Kidney (tissue), 14 donors: ENCODE data around the gene NR3C1. TPM values are rescaled to one million over a fixed set of nuclear protein-coding genes. Genes with fewer than 3 reads are reported as not detected.
A peak's percentile ranks its signal among the peaks of the same experiment; 100 is the strongest.

Source experiments
- DNase-seq, 5 donors: peaks; one replicate each; pipeline ENCODE4 v3.0.0-alpha.2; 2013 to 2020
- FAIRE-seq: peaks from 2 replicates; lab custom pipeline; 2012; peaks lifted over from hg19 to GRCh38; lab: Jason Lieb, UNC
- H3K27ac ChIP-seq, 2 donors: one replicate each; pipeline ENCODE4 v1.7.0; 2013; ENCODE audit warnings: low read depth in 2 of 2, low read length in 2 of 2, inconsistent platforms in 1 of 2
- H3K27me3 ChIP-seq: one replicate; pipeline ENCODE4 v1.7.1; 2013; ENCODE audit warnings: low read length, inconsistent platforms; ENCODE audit not compliant: control insufficient read depth, insufficient read depth
- H3K36me3 ChIP-seq, 3 donors: one replicate each; pipeline versions ENCODE4 v1.7.0 to v1.7.1; 2013; ENCODE audit warnings: low read length in 3 of 3, control low read depth in 1 of 3, inconsistent platforms in 1 of 3; ENCODE audit not compliant: insufficient read depth in 3 of 3, control insufficient read depth in 2 of 3
- H3K4me1 ChIP-seq, 3 donors: one replicate each; pipeline versions ENCODE4 v1.7.0 to v1.7.1; 2013; ENCODE audit warnings: low read length in 3 of 3, inconsistent platforms in 1 of 3, low read depth in 1 of 3; ENCODE audit not compliant: control insufficient read depth in 2 of 3, insufficient read depth in 2 of 3
- H3K4me3 ChIP-seq, 3 donors: one replicate each; pipeline versions ENCODE4 v1.7.0 to v1.8.1; 2013; ENCODE audit warnings: low read length in 3 of 3, control low read depth in 1 of 3, inconsistent platforms in 1 of 3
- H3K9ac ChIP-seq, 3 donors: one replicate each; pipeline versions ENCODE4 v1.7.0 to v1.7.1; 2013; ENCODE audit warnings: low read length in 3 of 3, control low read depth in 1 of 3, inconsistent platforms in 1 of 3
- H3K9me3 ChIP-seq, 3 donors: one replicate each; pipeline versions ENCODE4 v1.7.0 to v1.7.1; 2013; ENCODE audit warnings: low read length in 3 of 3, control low read depth in 1 of 3, inconsistent platforms in 1 of 3; ENCODE audit not compliant: control insufficient read depth in 2 of 3, insufficient read depth in 1 of 3
- intact Hi-C: fragments of 100-400 bp; cut with DNase I; formaldehyde crosslinking; loops from one replicate; pipeline ENCODE4 v1.11.1; 2022
- polyA plus RNA-seq: library from polyadenylated mRNA; stranded (reverse); fragments of 350-450 nt; fragmentation: Illumina TruSeq; extraction: RNeasy Lipid Tissue Mini Kit (QIAGEN cat#74804); gene quantifications from one replicate; pipeline ENCODE4 v1.2.3, GENCODE V29; 2014; ENCODE audit warnings: low read depth, low replicate concordance; ENCODE audit not compliant: insufficient read depth
- total RNA-seq: library from RNA; stranded (reverse); fragmentation: NEBNext Ultra II Directional; extraction: Animal tissue kit (Norgen Biotek cat#: 25700); gene quantifications from one replicate; pipeline ENCODE4 v1.2.1, GENCODE V29; 2021
- TF ChIP-seq, protein P1 (sequence below): IDR thresholded peaks from 3 replicates; pipeline ENCODE4 v1.5.1; 2012; ENCODE audit warnings: mild to moderate bottlenecking, moderate library complexity, borderline replicate concordance; ENCODE audit not compliant: insufficient read depth; ENCODE audit errors: extremely low read depth
- donor health status: control.
- donor health status: control.
- donor health status: control.
- donor health status: control.
- donor health status: control.
- donor health status: DM: yes; HTN: yes; CAD: no.
- donor health status: Normal renal cell carcinoma (clear cell type).

Gene NR3C1
- total and polyA plus RNA-seq, 2 donors from 2014 or later: 23.4 to 69.0 TPM

- no peak overlapping the region for H3K27ac ChIP-seq
- intact Hi-C loops: no loop called here
- H3K9ac ChIP-seq: no peak overlapping the region
- H3K9me3 ChIP-seq: no peaks in the 10 kb centered on the region
- no peaks in the 10 kb centered on the region for H3K4me1 ChIP-seq
- no peaks in the 10 kb centered on the region for H3K27me3 ChIP-seq
- DNase-seq (peak in 1 of 5 donors; percentile 37), FAIRE-seq (no peak)
- TF ChIP-seq, protein P1, sequence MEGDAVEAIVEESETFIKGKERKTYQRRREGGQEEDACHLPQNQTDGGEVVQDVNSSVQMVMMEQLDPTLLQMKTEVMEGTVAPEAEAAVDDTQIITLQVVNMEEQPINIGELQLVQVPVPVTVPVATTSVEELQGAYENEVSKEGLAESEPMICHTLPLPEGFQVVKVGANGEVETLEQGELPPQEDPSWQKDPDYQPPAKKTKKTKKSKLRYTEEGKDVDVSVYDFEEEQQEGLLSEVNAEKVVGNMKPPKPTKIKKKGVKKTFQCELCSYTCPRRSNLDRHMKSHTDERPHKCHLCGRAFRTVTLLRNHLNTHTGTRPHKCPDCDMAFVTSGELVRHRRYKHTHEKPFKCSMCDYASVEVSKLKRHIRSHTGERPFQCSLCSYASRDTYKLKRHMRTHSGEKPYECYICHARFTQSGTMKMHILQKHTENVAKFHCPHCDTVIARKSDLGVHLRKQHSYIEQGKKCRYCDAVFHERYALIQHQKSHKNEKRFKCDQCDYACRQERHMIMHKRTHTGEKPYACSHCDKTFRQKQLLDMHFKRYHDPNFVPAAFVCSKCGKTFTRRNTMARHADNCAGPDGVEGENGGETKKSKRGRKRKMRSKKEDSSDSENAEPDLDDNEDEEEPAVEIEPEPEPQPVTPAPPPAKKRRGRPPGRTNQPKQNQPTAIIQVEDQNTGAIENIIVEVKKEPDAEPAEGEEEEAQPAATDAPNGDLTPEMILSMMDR: no peak
- no peaks in the 10 kb centered on the region for H3K36me3 ChIP-seq
- no peak overlapping the region for H3K4me3 ChIP-seq
Observed at GRCh38 chr5:143239882-143240518, 163.5 kb downstream of the NR3C1 start.

GRCh38 chr5:143238620-143239019, 164.9 kb downstream of the NR3C1 start:
- H3K4me3 ChIP-seq: no peak overlapping the region
- TF ChIP-seq, protein P1: no peak
- peaks cover 0 to 5% (median 2%) of the 10 kb centered on the region in 3 donors for H3K4me1 ChIP-seq
- no peak overlapping the region for H3K27ac ChIP-seq
- no peaks in the 10 kb centered on the region for H3K27me3 ChIP-seq
- DNase-seq (no peak), FAIRE-seq (no peak)
- no peaks in the 10 kb centered on the region for H3K9me3 ChIP-seq
- no peaks in the 10 kb centered on the region for H3K36me3 ChIP-seq
- no peak overlapping the region for H3K9ac ChIP-seq
- intact Hi-C loops: no loop called here

GRCh38 chr5:143237664-143238063, 165.8 kb downstream of the NR3C1 start:
- intact Hi-C loops: no loop called here
- Histone ChIP-seq H3K4me1 (peaks cover 0 to 6% (median 2%) of the 10 kb centered on the region in 3 donors), H3K4me3 (no peak overlapping the region), H3K36me3 (no peaks in the 10 kb centered on the region), H3K9me3 (no peaks in the 10 kb centered on the region), H3K27me3 (no peaks in the 10 kb centered on the region), H3K9ac (no peak overlapping the region), H3K27ac (no peak overlapping the region)
- TF ChIP-seq, protein P1: no peak
- FAIRE-seq (no peak), DNase-seq (no peak)
